ENCODE measurements around the gene MORC4. TPM values are rescaled to one million over a fixed set of nuclear protein-coding genes. Genes with fewer than 3 reads are reported as not detected.
A peak's percentile ranks its signal among the peaks of the same experiment; 100 is the strongest.
"Not testable (repeated sequence)": the region's sequence is repeated elsewhere in the genome, so short reads cannot be mapped to it uniquely, and the experiment has no call there.

Gene MORC4
- total and polyA plus RNA-seq, 12 donors: 13.4 to 50.7 (median 35.0) TPM

GRCh38 chrX:106973433-106974149, 26.4 kb downstream of the MORC4 start:
- Histone ChIP-seq H3K4me3 (no peak overlapping the region), H3K4me1 (replicated peaks in 1 of 2) (no peaks in the 10 kb centered on the region), H3K36me3 (replicated peaks in 1 of 2) (no peaks in the 10 kb centered on the region), H3K9me3 (replicated peaks in 1 of 3) (no peaks in the 10 kb centered on the region), H3K27ac (peak overlapping the region in 2 of 5 donors; percentile 26 to 66), H3K27me3 (no peaks in the 10 kb centered on the region)
- peak in 3 of 7 donors; percentile 15 to 54 (median 35) for DNase-seq
- intact Hi-C loops (cut with DNase I): no loop called here
- WGBS, 4 donors: 45 to 52% (median 49%) methylated on average over 4 to 5 of the region's 5 CpGs
- TF ChIP-seq POLR2A (IDR thresholded peaks at IDR 0.05) (no peak), CTCF (IDR thresholded peaks at IDR 0.05) (no peak)

GRCh38 chrX:106972896-106973295, 27.1 kb downstream of the MORC4 start:
- H3K9me3 ChIP-seq (replicated peaks in 1 of 3): no peaks in the 10 kb centered on the region
- intact Hi-C loops (cut with DNase I): no loop called here
- no peak for TF ChIP-seq CTCF (IDR thresholded peaks at IDR 0.05)
- TF ChIP-seq POLR2A (IDR thresholded peaks at IDR 0.05): no peak
- no peaks in the 10 kb centered on the region for H3K4me1 ChIP-seq (replicated peaks in 1 of 2)
- peak overlapping the region in 2 of 5 donors; percentile 26 to 66 for H3K27ac ChIP-seq
- H3K36me3 ChIP-seq (replicated peaks in 1 of 2): no peaks in the 10 kb centered on the region
- H3K27me3 ChIP-seq: no peaks in the 10 kb centered on the region
- no peak overlapping the region for H3K4me3 ChIP-seq
- DNase-seq: peak in 2 of 7 donors; percentile 2 to 41

- H3K4me1 ChIP-seq (replicated peaks in 1 of 2); H3K36me3 ChIP-seq (replicated peaks in 1 of 2); DNase-seq; H3K9me3 ChIP-seq (replicated peaks in 1 of 3); intact Hi-C loops (cut with DNase I); H3K27ac ChIP-seq; H3K4me3 ChIP-seq: not testable (repeated sequence)
- H3K27me3 ChIP-seq: peaks cover 14% of the 10 kb centered on the region
- WGBS, 4 donors: 75 to 89% (median 80%) methylated on average over 3 to 6 of the region's 6 CpGs; no CpG with 5 or more reads in 1 of the 4 donors
These were observed 33.5 kb downstream of the MORC4 start for GRCh38 chrX:106966547-106966946.

GRCh38 chrX:106964290-106964689, 35.7 kb downstream of the MORC4 start:
- no peaks in the 10 kb centered on the region for H3K9me3 ChIP-seq (replicated peaks in 1 of 3)
- DNase-seq: no peak
- H3K27ac ChIP-seq: no peak overlapping the region
- no peaks in the 10 kb centered on the region for H3K4me1 ChIP-seq (replicated peaks in 1 of 2)
- H3K27me3 ChIP-seq: peaks cover 14% of the 10 kb centered on the region
- intact Hi-C loops (cut with DNase I): loop anchor here in 1 of 2 donors (5.0 kb wide), 1 partner anchor 77 kb away; no protein-coding TSS in a partner anchor
- H3K4me3 ChIP-seq: no peak overlapping the region
- no peaks in the 10 kb centered on the region for H3K36me3 ChIP-seq (replicated peaks in 1 of 2)
- TF ChIP-seq CTCF (IDR thresholded peaks at IDR 0.05) (no peak), POLR2A (IDR thresholded peaks at IDR 0.05) (no peak)
- whole genome bisulfite sequencing, 4 donors: 50 to 92% (median 73%) methylated on average over 1 of the region's 1 CpG

GRCh38 chrX:106963111-106963510, 36.9 kb downstream of the MORC4 start:
- Histone ChIP-seq H3K4me1 (replicated peaks in 1 of 2) (no peaks in the 10 kb centered on the region), H3K27ac (no peak overlapping the region), H3K9me3 (replicated peaks in 1 of 3) (no peaks in the 10 kb centered on the region), H3K36me3 (replicated peaks in 1 of 2) (no peaks in the 10 kb centered on the region), H3K27me3 (peaks cover 14% of the 10 kb centered on the region), H3K4me3 (no peak overlapping the region)
- intact Hi-C loops (cut with DNase I): loop anchor here in 1 of 2 donors (5.0 kb wide), 1 partner anchor 76 kb away; no protein-coding TSS in a partner anchor
- DNase-seq: no peak
- TF ChIP-seq CTCF (IDR thresholded peaks at IDR 0.05) (no peak), POLR2A (IDR thresholded peaks at IDR 0.05) (no peak)

All from adrenal gland (tissue), 12 donors.